Natural killer cell (primary cell): Measurements from ENCODE around the gene SMIM44. TPM values are rescaled to one million over a fixed set of nuclear protein-coding genes. Genes with fewer than 3 reads are reported as not detected.
"Not testable (repeated sequence)": the region's sequence is repeated elsewhere in the genome, so short reads cannot be mapped to it uniquely, and the experiment has no call there.

Source experiments
- ATAC-seq, 3 donors: fragments of 150-1000 bp in 2 of 3; fragments of 200-7000 bp in 1 of 3; cut with Tn5 transposase; 1 replicate in 1 of 3; 2 replicates in 2 of 3; pipeline ENCODE4 v1.10.0; 2021; ENCODE audit warnings: mild to moderate bottlenecking in 2 of 3, moderate library complexity in 2 of 3
- DNase-seq, 2 donors: peaks; one replicate each; pipeline versions ENCODE4 v3.0.0 to v3.0.0-alpha.2; 2013 to 2021; ENCODE audit warnings: mixed read lengths in 1 of 2
- H3K27ac ChIP-seq: one replicate; pipeline ENCODE4 v1.5.1; 2013; ENCODE audit warnings: mild to moderate bottlenecking, low read length
- H3K27me3 ChIP-seq: one replicate; pipeline ENCODE4 v1.6.1; 2013; ENCODE audit warnings: low read length; ENCODE audit not compliant: control insufficient read depth, insufficient read depth
- H3K36me3 ChIP-seq: one replicate; pipeline ENCODE4 v1.6.1; 2013; ENCODE audit warnings: low read length; ENCODE audit not compliant: control insufficient read depth, insufficient read depth
- H3K4me1 ChIP-seq: one replicate; pipeline ENCODE4 v1.6.1; 2013; ENCODE audit warnings: low read length; ENCODE audit not compliant: control insufficient read depth, insufficient read depth
- H3K4me3 ChIP-seq: one replicate; pipeline ENCODE4 v1.5.1; 2013; ENCODE audit warnings: low read length
- H3K9me3 ChIP-seq: one replicate; pipeline ENCODE4 v1.6.1; 2013; ENCODE audit warnings: low read length; ENCODE audit not compliant: control insufficient read depth, insufficient read depth
- H3K27ac Mint-ChIP-seq, 2 donors: one replicate each; pipeline ENCODE4 v1.8.0; 2022; ENCODE audit warnings: mild to moderate bottlenecking in 2 of 2, mixed read lengths in 2 of 2, moderate library complexity in 1 of 2
- H3K27me3 Mint-ChIP-seq, 2 donors: one replicate each; pipeline ENCODE4 v1.8.0; 2022; ENCODE audit warnings: low read depth in 2 of 2, mixed read lengths in 2 of 2
- H3K36me3 Mint-ChIP-seq: one replicate; pipeline ENCODE4 v1.8.0; 2022; ENCODE audit warnings: mixed read lengths
- H3K4me1 Mint-ChIP-seq, 2 donors: one replicate each; pipeline ENCODE4 v1.8.0; 2022; ENCODE audit warnings: mixed read lengths in 2 of 2
- H3K4me3 Mint-ChIP-seq: one replicate; pipeline ENCODE4 v1.8.0; 2022; ENCODE audit warnings: mild to moderate bottlenecking, moderate library complexity, mixed read lengths
- H3K9me3 Mint-ChIP-seq, 2 donors: one replicate each; pipeline ENCODE4 v1.8.0; 2022; ENCODE audit warnings: mixed read lengths in 2 of 2
- WGBS: methylation state at CpG from one replicate; pipeline ENCODE4 v1.1.7; 2013; ENCODE audit warnings: missing lambda C conversion rate; ENCODE audit not compliant: insufficient coverage; 5-methylcytosine and 5-hydroxymethylcytosine counted together
- intact Hi-C: fragments of 100-400 bp; cut with micrococcal nuclease; formaldehyde crosslinking; loops from one replicate; pipeline ENCODE4 v1.14.2; 2022
- total RNA-seq, 4 donors: library from RNA; stranded (reverse); fragments of 120-200 nt in 1 of 4; gene quantifications; one replicate each; pipeline versions ENCODE4 v1.2.3 to v1.2.4, GENCODE V29; 2013 to 2022
- TF ChIP-seq, protein P1 (sequence below): fragments of 200-600 bp; IDR thresholded peaks from one replicate; pipeline ENCODE4 v1.8.0; 2022; ENCODE audit warnings: antibody characterized with exemption

Gene SMIM44
- total RNA-seq, 3 donors from 2014 or later (not counting 1 experiment from before 2014, with no cell fraction given) = not detected

DNA sequence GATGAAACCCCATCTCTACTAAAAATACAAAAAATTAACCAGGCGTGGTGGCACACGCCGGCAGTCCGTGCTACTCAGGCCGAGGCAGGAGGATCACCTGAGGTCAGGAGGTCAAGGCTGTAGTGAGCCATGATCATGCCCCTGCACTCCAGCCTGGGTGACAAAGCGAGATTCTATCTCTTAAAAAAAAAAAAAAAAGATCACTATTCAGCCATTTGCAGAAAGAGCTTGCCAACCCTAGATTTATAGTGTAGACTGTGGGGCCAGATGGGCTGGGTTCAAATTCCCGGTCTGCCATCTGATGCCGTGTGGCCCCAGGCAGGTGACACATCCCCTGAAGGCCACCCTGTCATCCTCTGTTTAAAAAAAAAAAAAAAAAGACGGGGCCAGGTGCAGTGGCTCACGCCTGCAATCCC lies 31.8 kb downstream of the SMIM44 start:
- no peak overlapping the region for H3K4me3 Mint-ChIP-seq
- Histone ChIP-seq H3K4me1 (no peaks in the 10 kb centered on the region), H3K27me3 (no peaks in the 10 kb centered on the region), H3K9me3 (no peaks in the 10 kb centered on the region), H3K36me3 (peaks cover 21% of the 10 kb centered on the region), H3K4me3 (no peak overlapping the region), H3K27ac (no peak overlapping the region)
- no peaks in the 10 kb centered on the region for H3K9me3 Mint-ChIP-seq
- H3K27ac Mint-ChIP-seq = no peak overlapping the region
- H3K27me3 Mint-ChIP-seq = no peaks in the 10 kb centered on the region
- no peaks in the 10 kb centered on the region for H3K4me1 Mint-ChIP-seq
- intact Hi-C loops = no loop called here
- ATAC-seq = no peak
- WGBS = 90% methylated on average over 9 of the region's 10 CpGs
- no peaks in the 10 kb centered on the region for H3K36me3 Mint-ChIP-seq
- no peak for DNase-seq
- TF ChIP-seq, protein P1, sequence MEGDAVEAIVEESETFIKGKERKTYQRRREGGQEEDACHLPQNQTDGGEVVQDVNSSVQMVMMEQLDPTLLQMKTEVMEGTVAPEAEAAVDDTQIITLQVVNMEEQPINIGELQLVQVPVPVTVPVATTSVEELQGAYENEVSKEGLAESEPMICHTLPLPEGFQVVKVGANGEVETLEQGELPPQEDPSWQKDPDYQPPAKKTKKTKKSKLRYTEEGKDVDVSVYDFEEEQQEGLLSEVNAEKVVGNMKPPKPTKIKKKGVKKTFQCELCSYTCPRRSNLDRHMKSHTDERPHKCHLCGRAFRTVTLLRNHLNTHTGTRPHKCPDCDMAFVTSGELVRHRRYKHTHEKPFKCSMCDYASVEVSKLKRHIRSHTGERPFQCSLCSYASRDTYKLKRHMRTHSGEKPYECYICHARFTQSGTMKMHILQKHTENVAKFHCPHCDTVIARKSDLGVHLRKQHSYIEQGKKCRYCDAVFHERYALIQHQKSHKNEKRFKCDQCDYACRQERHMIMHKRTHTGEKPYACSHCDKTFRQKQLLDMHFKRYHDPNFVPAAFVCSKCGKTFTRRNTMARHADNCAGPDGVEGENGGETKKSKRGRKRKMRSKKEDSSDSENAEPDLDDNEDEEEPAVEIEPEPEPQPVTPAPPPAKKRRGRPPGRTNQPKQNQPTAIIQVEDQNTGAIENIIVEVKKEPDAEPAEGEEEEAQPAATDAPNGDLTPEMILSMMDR = no peak

DNA sequence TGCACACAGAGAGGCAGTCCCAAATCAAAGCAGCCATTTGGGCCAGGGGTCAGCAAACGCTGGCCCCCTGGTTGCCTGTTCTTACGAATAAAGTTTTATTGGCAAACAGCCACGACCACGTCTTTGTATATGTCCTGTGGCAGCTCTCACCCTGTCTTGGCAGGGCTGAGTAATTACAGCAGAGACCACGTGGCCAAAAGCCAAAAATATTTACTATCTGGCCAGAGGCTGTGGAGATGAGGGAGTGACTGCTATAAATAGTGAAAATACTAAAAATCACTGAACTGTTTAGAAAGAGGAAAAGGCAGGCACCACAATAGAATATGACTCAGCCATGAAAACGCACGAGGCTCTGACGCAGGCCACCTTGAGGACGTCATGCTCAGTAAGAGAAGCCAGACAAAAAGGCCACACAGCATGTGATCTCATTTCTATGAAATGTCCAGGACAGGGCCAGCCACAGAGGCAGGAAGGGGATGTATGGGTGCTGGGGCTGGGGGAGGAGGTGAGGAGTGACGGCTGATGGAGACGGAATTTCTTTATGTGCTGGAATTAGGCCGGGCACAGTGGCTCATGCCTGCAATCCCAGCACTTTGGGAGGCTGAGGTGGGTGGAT lies 32.3 kb downstream of the SMIM44 start:
- DNase-seq = no peak
- Mint-ChIP-seq H3K4me3 (no peak overlapping the region), H3K9me3 (no peaks in the 10 kb centered on the region), H3K4me1 (no peaks in the 10 kb centered on the region), H3K27me3 (no peaks in the 10 kb centered on the region), H3K27ac (no peak overlapping the region), H3K36me3 (no peaks in the 10 kb centered on the region)
- Histone ChIP-seq H3K36me3 (peaks cover 21% of the 10 kb centered on the region), H3K9me3 (no peaks in the 10 kb centered on the region), H3K27ac (no peak overlapping the region), H3K4me3 (no peak overlapping the region), H3K4me1 (no peaks in the 10 kb centered on the region), H3K27me3 (no peaks in the 10 kb centered on the region)
- WGBS = 81% methylated on average over 12 of the region's 12 CpGs
- intact Hi-C loops = no loop called here
- no peak for ATAC-seq
- TF ChIP-seq, protein P1 = no peak

DNA sequence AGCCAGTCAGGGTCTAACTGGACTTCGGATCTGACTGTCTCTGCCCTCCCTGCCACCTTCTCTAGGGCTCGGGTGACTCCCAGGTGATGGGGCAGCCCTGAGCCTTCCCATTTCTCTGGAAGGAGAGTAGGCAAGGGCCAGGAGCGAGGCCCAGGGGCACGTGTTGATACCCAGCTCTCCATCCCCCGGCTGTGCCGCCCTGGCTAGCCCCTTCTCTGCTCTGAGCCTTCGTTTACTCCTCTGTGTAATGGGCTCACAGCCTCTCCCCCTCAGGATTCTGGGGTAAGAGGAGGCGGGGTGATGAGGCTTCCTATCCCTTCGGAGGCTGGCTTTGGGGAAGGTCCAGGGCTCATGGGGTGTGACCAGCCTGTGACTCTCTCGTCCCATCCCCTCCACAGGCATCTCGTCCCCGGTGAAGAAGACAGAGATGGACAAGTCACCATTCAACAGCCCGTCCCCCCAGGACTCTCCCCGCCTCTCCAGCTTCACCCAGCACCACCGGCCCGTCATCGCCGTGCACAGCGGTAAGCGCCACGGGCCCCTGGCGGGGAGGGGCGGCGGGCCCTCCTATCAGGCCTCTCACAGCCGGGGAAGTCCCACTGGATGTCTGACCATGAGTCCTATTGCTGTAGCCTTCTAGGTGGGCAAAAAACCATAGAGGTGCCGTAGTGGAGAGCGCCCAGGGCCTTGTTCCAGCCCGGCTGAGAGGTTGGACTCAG lies 34.5 kb downstream of the SMIM44 start:
- H3K36me3 ChIP-seq = peaks cover 17% of the 10 kb centered on the region
- TF ChIP-seq, protein P1 = no peak
- Mint-ChIP-seq H3K4me3 (no peak overlapping the region), H3K9me3 (no peaks in the 10 kb centered on the region), H3K36me3 (no peaks in the 10 kb centered on the region), H3K27me3 (no peaks in the 10 kb centered on the region), H3K27ac (no peak overlapping the region), H3K4me1 (peaks cover 9% of the 10 kb centered on the region in 2 donors)
- intact Hi-C loops = no loop called here
- ATAC-seq (no peak), DNase-seq (no peak)
- H3K4me3 ChIP-seq = no peak overlapping the region
- no peaks in the 10 kb centered on the region for H3K4me1 ChIP-seq
- H3K27me3 ChIP-seq = no peaks in the 10 kb centered on the region
- 96% methylated on average over 27 of the region's 28 CpGs for WGBS
- H3K27ac ChIP-seq = no peak overlapping the region
- no peaks in the 10 kb centered on the region for H3K9me3 ChIP-seq

DNA sequence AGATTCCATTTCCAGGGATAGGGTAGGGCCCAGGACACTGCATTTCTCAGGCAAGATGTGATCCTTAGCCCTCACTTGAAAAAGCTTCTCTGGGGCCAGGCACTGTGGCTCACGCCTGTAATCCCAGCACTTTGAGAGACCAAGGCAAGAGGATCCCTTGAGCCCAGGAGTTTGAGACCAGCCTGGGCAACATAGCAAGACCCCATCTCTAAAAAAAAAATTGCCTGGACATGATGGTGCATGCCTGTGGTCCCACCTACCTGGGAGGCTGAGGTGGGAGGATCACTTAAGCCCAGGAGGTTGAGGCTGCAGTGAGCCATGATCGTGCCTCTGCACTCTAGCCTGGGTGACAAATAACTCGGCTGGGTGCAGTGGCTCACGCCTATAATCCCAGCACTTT lies 36.6 kb downstream of the SMIM44 start:
- H3K36me3 ChIP-seq, H3K27ac Mint-ChIP-seq, H3K27me3 ChIP-seq, H3K27me3 Mint-ChIP-seq, H3K4me3 Mint-ChIP-seq, H3K9me3 ChIP-seq, DNase-seq, H3K9me3 Mint-ChIP-seq, H3K27ac ChIP-seq, H3K4me3 ChIP-seq, ATAC-seq, H3K36me3 Mint-ChIP-seq, intact Hi-C loops, H3K4me1 ChIP-seq: not testable (repeated sequence)
- 97% methylated on average over 4 of the region's 4 CpGs for WGBS
- peaks cover 11 to 12% of the 10 kb centered on the region in 2 donors for H3K4me1 Mint-ChIP-seq
